ENCODE results near the gene BRD3OS. TPM values are rescaled to one million over a fixed set of nuclear protein-coding genes. Genes with fewer than 3 reads are reported as not detected.

The BRD3OS gene
- total and polyA plus RNA-seq, 10 of the 15 experiments (the other 5 are each of a cell fraction or from before 2014, with no cell fraction given): 2.1 to 13.7 (median 10.7) TPM

- TF ChIP-seq PAX8 (IDR thresholded peaks at IDR 0.05) (no peak), USF1 (IDR thresholded peaks at IDR 0.05; ENCODE audit: borderline replicate concordance, extremely low read length, insufficient read depth, low read depth, low read length) (no peak), SMARCA5 (IDR thresholded peaks at IDR 0.05) (no peak), JUND (IDR thresholded peaks at IDR 0.05; ENCODE audit: low read depth, low read length) (no peak), ZNF24 (IDR thresholded peaks at IDR 0.05) (no peak), SREBF1 (IDR thresholded peaks at IDR 0.05; ENCODE audit: low read length) (no peak)
- SMC1A ChIA-PET (ENCODE audit: uncharacterized antibody, unreplicated experiment): no interaction called here
- H4K20me1 ChIP-seq (ENCODE audit: control insufficient read depth, insufficient read depth): no peaks in the 10 kb centered on the region
Measured at GRCh38 chr9:134045841-134046544, 20.7 kb downstream of the BRD3OS start.

More at GRCh38 chr9:134045841-134046544, 20.7 kb downstream of the BRD3OS start:
- POLR2A ChIA-PET: no interaction called here
- CTCF ChIA-PET: no interaction called here
- H2AFZ ChIP-seq (ENCODE audit: control insufficient read depth, low read depth, low read length): no peak overlapping the region
- DNase-seq (ENCODE audit: low read depth, low spot score) (no peak), ATAC-seq (no peak), FAIRE-seq (no peak)
- peaks cover 0 to 26% of the 10 kb centered on the region in 2 experiments; a peak in 3 of 4 replicates for H3K36me3 ChIP-seq (ENCODE audit: control insufficient read depth in 2 of 2, insufficient read depth in 2 of 2, low read length in 1 of 2)
- RAD21 ChIA-PET (ENCODE audit: unreplicated experiment): no interaction called here
- no TSS peak for BruUV-seq (replicated peaks)
- in situ Hi-C loops (cut with MboI) (no loop called here), intact Hi-C loops (cut with micrococcal nuclease; ENCODE audit: unreplicated experiment) (no loop called here)
- 83% methylated on average over 26 of the region's 26 CpGs for WGBS (ENCODE audit: insufficient coverage, insufficient replicate concordance, low lambda C conversion rate, missing lambda C conversion rate)
- H3K4me1 ChIP-seq (ENCODE audit: control insufficient read depth, insufficient read depth, low read length): no peaks in the 10 kb centered on the region
- no peaks in the 10 kb centered on the region for H3K79me2 ChIP-seq (ENCODE audit: control insufficient read depth, insufficient read depth, low read length)
- no peak overlapping the region for H3K27ac ChIP-seq (ENCODE audit: control insufficient read depth, insufficient read depth)
- H3K9me3 ChIP-seq (replicated peaks; ENCODE audit: control insufficient read depth, insufficient read depth, low read length): no peaks in the 10 kb centered on the region
- H3K27me3 ChIP-seq (replicated peaks in 1 of 2; ENCODE audit: control insufficient read depth in 2 of 2, insufficient read depth in 2 of 2, low read length in 1 of 2): no peaks in the 10 kb centered on the region
- no peak overlapping the region for H3K9ac ChIP-seq (ENCODE audit: control insufficient read depth, insufficient read depth, low read length)
- no peak overlapping the region for H3K4me3 ChIP-seq
- H3K4me2 ChIP-seq (ENCODE audit: control insufficient read depth, insufficient read depth): no peak overlapping the region

Measured in GM12878 (cell line).